Loucy (cell line): ENCODE results near the gene MANSC4.

ENCODE experiments used
- H2AFZ ChIP-seq: fragments of 200-600 bp; sonication (generic); 2 replicates; pipeline ENCODE4 v1.6.0; 2016; ENCODE audit warnings: antibody characterized with exemption, mild to moderate bottlenecking, low read length, moderate library complexity
- H3F3A ChIP-seq: fragments of 200-600 bp; 2 replicates; pipeline ENCODE4 v1.6.0; 2016; ENCODE audit warnings: antibody characterized with exemption, low read depth, mild to moderate bottlenecking
- H3K27me3 ChIP-seq: fragments of 200-600 bp; sonication (generic); 2 replicates; pipeline ENCODE4 v1.6.1; 2014; ENCODE audit warnings: low read length, mild to moderate bottlenecking; ENCODE audit not compliant: insufficient read depth, poor library complexity, severe bottlenecking
- H3K36me3 ChIP-seq: fragments of 200-600 bp; sonication (generic); 2 replicates; pipeline ENCODE4 v1.6.1; 2016; ENCODE audit warnings: low read length; ENCODE audit not compliant: insufficient read depth
- H3K4me1 ChIP-seq: fragments of 200-600 bp; sonication (generic); 2 replicates; pipeline ENCODE4 v1.5.1; 2014; ENCODE audit warnings: low read length, mild to moderate bottlenecking; ENCODE audit not compliant: insufficient read depth, poor library complexity, severe bottlenecking
- H3K4me2 ChIP-seq: fragments of 200-600 bp; sonication (generic); 2 replicates; pipeline ENCODE4 v1.6.0; 2014; ENCODE audit warnings: antibody characterized with exemption, low read length, low read depth, mild to moderate bottlenecking; ENCODE audit not compliant: poor library complexity, severe bottlenecking
- H3K4me3 ChIP-seq: fragments of 200-600 bp; sonication (generic); 2 replicates; pipeline ENCODE4 v1.5.1; 2014; ENCODE audit warnings: low read length, mild to moderate bottlenecking, mixed read lengths; ENCODE audit not compliant: poor library complexity, severe bottlenecking
- H3K79me2 ChIP-seq: fragments of 200-600 bp; sonication (generic); 2 replicates; pipeline ENCODE4 v1.6.1; 2014; ENCODE audit warnings: low read length; ENCODE audit not compliant: insufficient read depth
- H3K9ac ChIP-seq: fragments of 200-600 bp; sonication (generic); 2 replicates; pipeline ENCODE4 v1.6.0; 2014; ENCODE audit warnings: mild to moderate bottlenecking, low read depth, low read length, moderate library complexity; ENCODE audit not compliant: poor library complexity, severe bottlenecking
- H3K9me2 ChIP-seq: fragments of 200-600 bp; sonication (generic); replicated peaks from 2 replicates; pipeline ENCODE4 v1.6.1; 2016; ENCODE audit warnings: low read depth, low read length, mixed read lengths
- H3K9me3 ChIP-seq: fragments of 200-600 bp; sonication (generic); 2 replicates; pipeline ENCODE4 v1.6.1; 2014; ENCODE audit warnings: mild to moderate bottlenecking, antibody characterized with exemption, low read length, low read depth; ENCODE audit not compliant: insufficient read depth
- H4K20me1 ChIP-seq: fragments of 200-600 bp; sonication (generic); 2 replicates; pipeline ENCODE4 v1.6.0; 2014; ENCODE audit warnings: antibody characterized with exemption, low read length, mild to moderate bottlenecking; ENCODE audit not compliant: insufficient read depth, poor library complexity, severe bottlenecking
- EZH2phosphoT487 ChIP-seq: fragments of 200-600 bp; IDR thresholded peaks from 2 replicates; pipeline ENCODE4 v1.6.1; 2018; ENCODE audit warnings: antibody characterized with exemption, mild to moderate bottlenecking, moderate library complexity, borderline replicate concordance
- TF ChIP-seq, protein P1 (sequence below): fragments of 200-600 bp; sonication (generic); conservative IDR thresholded peaks from 2 replicates; pipeline ENCODE4 v1.5.1; 2014; ENCODE audit warnings: mild to moderate bottlenecking, antibody characterized with exemption, low read length

The MANSC4 gene

DNA sequence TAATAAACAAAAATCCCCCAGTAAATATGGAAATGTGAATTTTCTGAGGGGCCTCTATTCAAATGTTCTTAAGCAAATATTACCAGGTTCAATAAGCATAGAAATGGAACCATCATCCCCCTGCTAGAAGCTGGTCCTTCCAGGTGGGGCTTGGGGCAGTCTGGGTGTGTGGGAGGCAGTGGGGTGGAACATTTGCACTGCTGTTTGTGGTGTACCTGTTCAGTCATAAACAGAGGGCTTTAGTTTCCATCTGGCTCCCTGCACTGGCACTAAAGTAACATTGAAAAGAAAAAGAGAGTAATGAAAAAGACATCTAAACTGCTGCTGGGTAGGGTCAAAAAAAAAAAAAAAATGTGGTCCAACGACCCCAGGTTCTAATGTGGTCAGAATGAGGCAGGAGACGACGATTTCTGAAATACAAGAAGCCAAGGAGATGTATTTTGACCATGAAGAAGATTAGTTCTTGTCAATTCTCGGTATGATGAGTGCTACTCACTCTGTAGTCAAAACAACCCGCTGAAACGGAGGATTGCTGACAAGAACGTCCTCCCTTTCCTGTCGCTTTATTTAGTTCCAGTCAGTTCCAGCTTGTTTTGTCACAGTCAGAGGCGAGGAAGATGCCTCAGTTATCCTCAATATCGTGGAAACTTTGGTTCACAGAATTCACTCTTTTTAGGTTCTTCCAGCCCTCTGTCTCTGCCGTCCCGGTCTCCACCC, 44.2 kb upstream of the MANSC4 start:
- H2AFZ ChIP-seq: no peak overlapping the region
- TF ChIP-seq, protein P1, sequence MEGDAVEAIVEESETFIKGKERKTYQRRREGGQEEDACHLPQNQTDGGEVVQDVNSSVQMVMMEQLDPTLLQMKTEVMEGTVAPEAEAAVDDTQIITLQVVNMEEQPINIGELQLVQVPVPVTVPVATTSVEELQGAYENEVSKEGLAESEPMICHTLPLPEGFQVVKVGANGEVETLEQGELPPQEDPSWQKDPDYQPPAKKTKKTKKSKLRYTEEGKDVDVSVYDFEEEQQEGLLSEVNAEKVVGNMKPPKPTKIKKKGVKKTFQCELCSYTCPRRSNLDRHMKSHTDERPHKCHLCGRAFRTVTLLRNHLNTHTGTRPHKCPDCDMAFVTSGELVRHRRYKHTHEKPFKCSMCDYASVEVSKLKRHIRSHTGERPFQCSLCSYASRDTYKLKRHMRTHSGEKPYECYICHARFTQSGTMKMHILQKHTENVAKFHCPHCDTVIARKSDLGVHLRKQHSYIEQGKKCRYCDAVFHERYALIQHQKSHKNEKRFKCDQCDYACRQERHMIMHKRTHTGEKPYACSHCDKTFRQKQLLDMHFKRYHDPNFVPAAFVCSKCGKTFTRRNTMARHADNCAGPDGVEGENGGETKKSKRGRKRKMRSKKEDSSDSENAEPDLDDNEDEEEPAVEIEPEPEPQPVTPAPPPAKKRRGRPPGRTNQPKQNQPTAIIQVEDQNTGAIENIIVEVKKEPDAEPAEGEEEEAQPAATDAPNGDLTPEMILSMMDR: no peak
- no peak for TF ChIP-seq EZH2phosphoT487
- no peaks in the 10 kb centered on the region for H3K79me2 ChIP-seq
- H4K20me1 ChIP-seq: no peaks in the 10 kb centered on the region
- H3K4me3 ChIP-seq: no peak overlapping the region
- no peaks in the 10 kb centered on the region for H3K27me3 ChIP-seq
- peaks cover 3% of the 10 kb centered on the region for H3K4me1 ChIP-seq
- H3F3A ChIP-seq: no peaks in the 10 kb centered on the region
- no peaks in the 10 kb centered on the region for H3K9me3 ChIP-seq
- H3K36me3 ChIP-seq: no peaks in the 10 kb centered on the region
- H3K9ac ChIP-seq: no peak overlapping the region
- H3K9me2 ChIP-seq: no peaks in the 10 kb centered on the region
- H3K4me2 ChIP-seq: no peak overlapping the region

DNA sequence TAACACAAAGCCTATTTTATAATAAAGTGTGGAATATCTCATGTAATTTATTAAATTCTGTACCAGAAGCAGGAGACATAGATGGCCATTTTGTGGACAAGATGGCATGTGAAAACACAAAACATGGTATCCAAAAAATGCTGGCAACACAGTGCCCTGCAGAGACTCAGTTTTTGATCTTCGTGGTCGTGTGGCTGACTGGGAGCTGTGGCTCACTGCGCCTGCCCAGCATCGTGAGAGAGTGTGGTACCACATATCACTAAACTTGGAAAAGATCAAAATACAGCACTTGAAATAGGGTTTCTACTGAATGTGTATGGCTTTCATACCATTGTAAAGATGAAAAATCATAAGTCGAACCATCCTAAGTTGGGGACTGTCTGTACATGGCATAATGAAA, 43.0 kb upstream of the MANSC4 start:
- no peaks in the 10 kb centered on the region for H3F3A ChIP-seq
- TF ChIP-seq EZH2phosphoT487: no peak
- TF ChIP-seq, protein P1: no peak
- no peaks in the 10 kb centered on the region for H3K36me3 ChIP-seq
- H3K9me2 ChIP-seq: no peaks in the 10 kb centered on the region
- H3K9ac ChIP-seq: no peak overlapping the region
- H3K4me3 ChIP-seq: no peak overlapping the region
- H3K4me1 ChIP-seq: peaks cover 3% of the 10 kb centered on the region
- H4K20me1 ChIP-seq: no peaks in the 10 kb centered on the region
- no peaks in the 10 kb centered on the region for H3K9me3 ChIP-seq
- no peak overlapping the region for H2AFZ ChIP-seq
- H3K4me2 ChIP-seq: no peak overlapping the region
- no peaks in the 10 kb centered on the region for H3K79me2 ChIP-seq
- no peaks in the 10 kb centered on the region for H3K27me3 ChIP-seq

DNA sequence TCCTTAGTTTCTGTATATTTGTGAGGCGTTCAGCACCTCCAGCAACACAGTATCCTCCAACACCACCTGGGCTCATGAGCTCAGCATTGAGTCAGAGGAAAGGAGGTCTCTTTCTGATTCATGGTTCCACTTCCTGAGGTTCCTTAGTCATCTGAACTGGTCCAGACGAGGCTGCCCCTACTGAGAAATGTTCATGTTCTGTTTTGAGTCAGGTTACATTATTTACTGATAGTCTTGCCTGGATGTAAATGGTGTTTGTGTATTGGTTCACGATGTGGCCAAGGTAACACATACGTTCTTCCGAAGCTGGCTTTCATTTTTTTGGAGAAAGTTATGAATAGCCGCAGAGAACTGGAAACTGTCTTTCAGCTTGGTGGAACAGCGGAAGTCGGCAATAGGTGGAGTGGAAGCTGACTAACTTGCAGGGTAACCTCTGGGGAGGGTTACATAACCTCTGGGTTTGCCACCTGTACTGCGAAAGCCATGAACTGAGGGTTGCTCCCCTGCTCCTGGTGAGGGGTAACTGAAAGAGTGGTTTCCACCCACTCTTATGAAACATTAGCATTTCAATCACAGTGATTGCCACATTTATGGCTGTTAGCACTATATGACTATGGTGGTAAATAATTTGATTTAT, 42.2 kb upstream of the MANSC4 start:
- Histone ChIP-seq H3K9me3 (no peaks in the 10 kb centered on the region), H3F3A (no peaks in the 10 kb centered on the region), H3K4me1 (peaks cover 3% of the 10 kb centered on the region), H3K4me2 (no peak overlapping the region), H3K79me2 (no peaks in the 10 kb centered on the region), H3K36me3 (no peaks in the 10 kb centered on the region), H4K20me1 (no peaks in the 10 kb centered on the region), H3K27me3 (no peaks in the 10 kb centered on the region), H3K9me2 (no peaks in the 10 kb centered on the region), H3K4me3 (no peak overlapping the region), H2AFZ (no peak overlapping the region), H3K9ac (no peak overlapping the region)
- TF ChIP-seq, protein P1: no peak
- no peak for TF ChIP-seq EZH2phosphoT487
